ENCODE data around the gene SLX4. TPM values are rescaled to one million over a fixed set of nuclear protein-coding genes. Genes with fewer than 3 reads are reported as not detected.

The SLX4 gene
- total and polyA plus RNA-seq, 2 donors (not counting 3 experiments of a cell fraction or from before 2014, with no cell fraction given) = 2.9 to 8.9 TPM

GRCh38 chr16:3548859-3549258, 62.5 kb downstream of the SLX4 start:
- H3K4me1 ChIP-seq (ENCODE audit: control insufficient read depth, extremely low read depth, insufficient read depth, low read length) = no peaks in the 10 kb centered on the region
- dilution Hi-C loops (cut with MboI; ENCODE audit: extremely low pct_ligation_motif_present, low sequenced_read_pairs) (no loop called here), intact Hi-C loops (cut with micrococcal nuclease) (no loop called here)
- no peak overlapping the region for H3K9ac ChIP-seq (replicated peaks; ENCODE audit: extremely low read depth, insufficient read depth, low read length)
- DNase-seq (ENCODE audit: low read depth, low spot score) (no peak), FAIRE-seq (no peak)
- H4K20me1 ChIP-seq (replicated peaks; ENCODE audit: control insufficient read depth, extremely low read depth, insufficient read depth, low read length) = no peaks in the 10 kb centered on the region
- TF ChIP-seq MYC (IDR thresholded peaks at IDR 0.05; ENCODE audit: low read depth, low read length) (no peak), EZH2 (IDR thresholded peaks at IDR 0.05; ENCODE audit: borderline replicate concordance, low read depth, low read length, severe bottlenecking) (no peak), FOS (IDR thresholded peaks at IDR 0.05; ENCODE audit: borderline replicate concordance, insufficient read depth, low read length) (no peak), POLR2A (IDR thresholded peaks at IDR 0.05; ENCODE audit: low read depth, low read length) (no peak), CTCF (IDR thresholded peaks at IDR 0.05; ENCODE audit: extremely low read depth in 1 of 2, insufficient read depth in 1 of 2, low read depth in 1 of 2, low read length in 2 of 2) (no peak), JUN (IDR thresholded peaks at IDR 0.05; ENCODE audit: borderline replicate concordance, insufficient read depth, insufficient read length, low read depth) (no peak), GATA2 (IDR thresholded peaks at IDR 0.05; ENCODE audit: insufficient read depth, insufficient read length, low read depth, low read length) (no peak), MAX (IDR thresholded peaks at IDR 0.05; ENCODE audit: insufficient read depth, insufficient read length) (no peak), POLR2AphosphoS5 (IDR thresholded peaks at IDR 0.05; ENCODE audit: insufficient read depth, low read depth, low read length) (no peak)
- CTCF ChIA-PET = interaction anchor here (0.9 kb wide), 1 partner anchor 18 kb away, joined by 3 read pairs; no protein-coding TSS in a partner anchor
- H3K27ac ChIP-seq (ENCODE audit: insufficient read depth, low read depth, low read length) = no peak overlapping the region
- H2AFZ ChIP-seq (ENCODE audit: low read depth, low read length) = no peak overlapping the region
- no TSS peak for BruUV-seq (replicated peaks)
- no peaks in the 10 kb centered on the region for H3K79me2 ChIP-seq (ENCODE audit: control insufficient read depth, insufficient read depth, low read length)
- POLR2A ChIA-PET = no interaction called here
- no peak overlapping the region for H3K4me2 ChIP-seq (ENCODE audit: insufficient read depth, low read length)
- H3K27me3 ChIP-seq (ENCODE audit: control insufficient read depth in 2 of 2, insufficient read depth in 2 of 2, low read length in 2 of 2) = no peaks in the 10 kb centered on the region
- no peaks in the 10 kb centered on the region for H3K9me3 ChIP-seq (replicated peaks; ENCODE audit: control insufficient read depth, insufficient read depth, low read length)
- H3K36me3 ChIP-seq (ENCODE audit: control insufficient read depth in 2 of 2, extremely low read depth in 1 of 2, insufficient read depth in 2 of 2, low read length in 2 of 2) = no peaks in the 10 kb centered on the region
- H3K4me3 ChIP-seq (replicated peaks in 1 of 3; ENCODE audit: insufficient read depth in 1 of 3, low read depth in 1 of 3, low read length in 3 of 3) = no peak overlapping the region
- H3K9me1 ChIP-seq (replicated peaks; ENCODE audit: control insufficient read depth, extremely low read depth, insufficient read depth, low read length) = no peaks in the 10 kb centered on the region
